Measurements from ENCODE around the gene TMED8.

TMED8 gene

DNA sequence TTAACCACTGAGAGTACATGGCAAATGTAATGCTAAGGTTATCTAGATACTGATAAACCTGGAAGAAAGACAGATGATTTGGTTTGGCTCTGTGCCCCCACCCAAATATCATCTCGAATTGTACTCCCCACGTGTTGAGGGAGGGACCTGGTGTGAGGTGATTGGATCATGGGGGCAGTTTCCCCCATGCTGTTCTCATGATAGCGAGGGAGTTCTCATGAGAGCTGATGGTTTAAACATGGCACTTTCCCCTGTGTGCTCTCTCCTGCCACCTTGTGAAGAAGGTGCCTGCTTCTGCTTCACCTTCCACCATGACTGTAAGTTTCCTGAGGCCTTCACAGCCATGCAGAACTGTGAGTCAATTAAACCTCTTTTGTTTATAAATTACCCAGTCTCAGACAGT, 32.2 kb upstream of the TMED8 start:
- Histone ChIP-seq H3K9ac (ENCODE audit: low read depth, low read length) (no peak overlapping the region), H4K20me1 (ENCODE audit: insufficient read depth, low read length) (no peaks in the 10 kb centered on the region), H3K79me2 (ENCODE audit: insufficient read depth, low read length) (no peaks in the 10 kb centered on the region), H2AFZ (ENCODE audit: low read depth, low read length) (0 out of 2 replicates have a peak overlapping the region, but pooled peaks have one; percentile 17), H3K4me3 (ENCODE audit: low read depth in 1 of 2, low read length in 2 of 2) (no peak overlapping the region), H3K36me3 (ENCODE audit: insufficient read depth, low read length) (no peaks in the 10 kb centered on the region), H3K4me1 (ENCODE audit: insufficient read depth, low read length) (no peaks in the 10 kb centered on the region), H3K27ac (ENCODE audit: low read length) (no peak overlapping the region), H3K4me2 (ENCODE audit: insufficient read depth, low read length) (no peak overlapping the region), H3K9me3 (ENCODE audit: insufficient read depth, low read length, severe bottlenecking) (no peaks in the 10 kb centered on the region), H3K27me3 (ENCODE audit: insufficient read depth, low read length, poor library complexity) (no peaks in the 10 kb centered on the region)
- ATAC-seq (ENCODE audit: insufficient read depth, low read depth) (no peak), DNase-seq (no peak)
- TF ChIP-seq EZH2 (IDR thresholded peaks at IDR 0.05; ENCODE audit: borderline replicate concordance, low read depth, low read length, severe bottlenecking) = no peak
- TF ChIP-seq, protein P1, sequence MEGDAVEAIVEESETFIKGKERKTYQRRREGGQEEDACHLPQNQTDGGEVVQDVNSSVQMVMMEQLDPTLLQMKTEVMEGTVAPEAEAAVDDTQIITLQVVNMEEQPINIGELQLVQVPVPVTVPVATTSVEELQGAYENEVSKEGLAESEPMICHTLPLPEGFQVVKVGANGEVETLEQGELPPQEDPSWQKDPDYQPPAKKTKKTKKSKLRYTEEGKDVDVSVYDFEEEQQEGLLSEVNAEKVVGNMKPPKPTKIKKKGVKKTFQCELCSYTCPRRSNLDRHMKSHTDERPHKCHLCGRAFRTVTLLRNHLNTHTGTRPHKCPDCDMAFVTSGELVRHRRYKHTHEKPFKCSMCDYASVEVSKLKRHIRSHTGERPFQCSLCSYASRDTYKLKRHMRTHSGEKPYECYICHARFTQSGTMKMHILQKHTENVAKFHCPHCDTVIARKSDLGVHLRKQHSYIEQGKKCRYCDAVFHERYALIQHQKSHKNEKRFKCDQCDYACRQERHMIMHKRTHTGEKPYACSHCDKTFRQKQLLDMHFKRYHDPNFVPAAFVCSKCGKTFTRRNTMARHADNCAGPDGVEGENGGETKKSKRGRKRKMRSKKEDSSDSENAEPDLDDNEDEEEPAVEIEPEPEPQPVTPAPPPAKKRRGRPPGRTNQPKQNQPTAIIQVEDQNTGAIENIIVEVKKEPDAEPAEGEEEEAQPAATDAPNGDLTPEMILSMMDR (IDR thresholded peaks at IDR 0.05; ENCODE audit: borderline replicate concordance, extremely low read depth, low read length, poor library complexity, severe bottlenecking) = peak; percentile 36

- Histone ChIP-seq H3K4me2 (ENCODE audit: insufficient read depth, low read length) (no peak overlapping the region), H3K4me1 (ENCODE audit: insufficient read depth, low read length) (no peaks in the 10 kb centered on the region), H3K4me3 (ENCODE audit: low read depth in 1 of 2, low read length in 2 of 2) (no peak overlapping the region), H3K79me2 (ENCODE audit: insufficient read depth, low read length) (no peaks in the 10 kb centered on the region), H4K20me1 (ENCODE audit: insufficient read depth, low read length) (no peaks in the 10 kb centered on the region), H2AFZ (ENCODE audit: low read depth, low read length) (no peak overlapping the region), H3K27me3 (ENCODE audit: insufficient read depth, low read length, poor library complexity) (no peaks in the 10 kb centered on the region), H3K27ac (ENCODE audit: low read length) (no peak overlapping the region), H3K9me3 (ENCODE audit: insufficient read depth, low read length, severe bottlenecking) (no peaks in the 10 kb centered on the region), H3K36me3 (ENCODE audit: insufficient read depth, low read length) (no peaks in the 10 kb centered on the region), H3K9ac (ENCODE audit: low read depth, low read length) (no peak overlapping the region)
- ATAC-seq (ENCODE audit: insufficient read depth, low read depth) = no peak
- DNase-seq = no peak
- no peak for TF ChIP-seq EZH2 (IDR thresholded peaks at IDR 0.05; ENCODE audit: borderline replicate concordance, low read depth, low read length, severe bottlenecking)
- TF ChIP-seq, protein P1 (IDR thresholded peaks at IDR 0.05; ENCODE audit: borderline replicate concordance, extremely low read depth, low read length, poor library complexity, severe bottlenecking) = no peak
Measured at GRCh38 chr14:77407158-77407557, 30.3 kb upstream of the TMED8 start.

GRCh38 chr14:77406718-77407117, 29.8 kb upstream of the TMED8 start:
- Histone ChIP-seq H3K27ac (ENCODE audit: low read length) (no peak overlapping the region), H3K4me3 (ENCODE audit: low read depth in 1 of 2, low read length in 2 of 2) (no peak overlapping the region), H3K79me2 (ENCODE audit: insufficient read depth, low read length) (no peaks in the 10 kb centered on the region), H3K9ac (ENCODE audit: low read depth, low read length) (no peak overlapping the region), H3K9me3 (ENCODE audit: insufficient read depth, low read length, severe bottlenecking) (no peaks in the 10 kb centered on the region), H3K4me2 (ENCODE audit: insufficient read depth, low read length) (no peak overlapping the region), H4K20me1 (ENCODE audit: insufficient read depth, low read length) (no peaks in the 10 kb centered on the region), H2AFZ (ENCODE audit: low read depth, low read length) (no peak overlapping the region), H3K36me3 (ENCODE audit: insufficient read depth, low read length) (no peaks in the 10 kb centered on the region), H3K4me1 (ENCODE audit: insufficient read depth, low read length) (no peaks in the 10 kb centered on the region), H3K27me3 (ENCODE audit: insufficient read depth, low read length, poor library complexity) (no peaks in the 10 kb centered on the region)
- ATAC-seq (ENCODE audit: insufficient read depth, low read depth) (no peak), DNase-seq (no peak)
- no peak for TF ChIP-seq EZH2 (IDR thresholded peaks at IDR 0.05; ENCODE audit: borderline replicate concordance, low read depth, low read length, severe bottlenecking)
- TF ChIP-seq, protein P1 (IDR thresholded peaks at IDR 0.05; ENCODE audit: borderline replicate concordance, extremely low read depth, low read length, poor library complexity, severe bottlenecking) = no peak

GRCh38 chr14:77406086-77406485, 29.2 kb upstream of the TMED8 start:
- Histone ChIP-seq H3K27ac (ENCODE audit: low read length) (no peak overlapping the region), H2AFZ (ENCODE audit: low read depth, low read length) (no peak overlapping the region), H4K20me1 (ENCODE audit: insufficient read depth, low read length) (no peaks in the 10 kb centered on the region), H3K4me2 (ENCODE audit: insufficient read depth, low read length) (no peak overlapping the region), H3K4me3 (ENCODE audit: low read depth in 1 of 2, low read length in 2 of 2) (no peak overlapping the region), H3K27me3 (ENCODE audit: insufficient read depth, low read length, poor library complexity) (no peaks in the 10 kb centered on the region), H3K9me3 (ENCODE audit: insufficient read depth, low read length, severe bottlenecking) (no peaks in the 10 kb centered on the region), H3K79me2 (ENCODE audit: insufficient read depth, low read length) (no peaks in the 10 kb centered on the region), H3K9ac (ENCODE audit: low read depth, low read length) (no peak overlapping the region), H3K36me3 (ENCODE audit: insufficient read depth, low read length) (no peaks in the 10 kb centered on the region), H3K4me1 (ENCODE audit: insufficient read depth, low read length) (no peaks in the 10 kb centered on the region)
- TF ChIP-seq, protein P1 (IDR thresholded peaks at IDR 0.05; ENCODE audit: borderline replicate concordance, extremely low read depth, low read length, poor library complexity, severe bottlenecking) = no peak
- ATAC-seq (ENCODE audit: insufficient read depth, low read depth) (no peak), DNase-seq (no peak)

Measured in DND-41 (cell line).